ENCODE results near the gene TDP1. TPM values are rescaled to one million over a fixed set of nuclear protein-coding genes. Genes with fewer than 3 reads are reported as not detected.

Gene TDP1
- total RNA-seq, 4 donors from 2014 or later = 2.9 to 8.0 (median 7.3) TPM

- H3K27me3 ChIP-seq = no peaks in the 10 kb centered on the region
- H3K27ac ChIP-seq = no peak overlapping the region
- H3K4me3 ChIP-seq (replicated peaks in 1 of 3) = no peak overlapping the region
- intact Hi-C loops (cut with DNase I) = no loop called here
- no peaks in the 10 kb centered on the region for H3K36me3 ChIP-seq
- TF ChIP-seq CTCF (IDR thresholded peaks at IDR 0.05) = no peak
- no peak for TF ChIP-seq POLR2A (IDR thresholded peaks at IDR 0.05)
- no peaks in the 10 kb centered on the region for H3K9me3 ChIP-seq
- DNase-seq = no peak
- no peaks in the 10 kb centered on the region for H3K4me1 ChIP-seq
- WGBS, 2 donors = 71 to 74% methylated on average over 1 of the region's 1 CpG
Measured at GRCh38 chr14:90054803-90055202, 99.1 kb downstream of the TDP1 start.

- no peak for TF ChIP-seq CTCF (IDR thresholded peaks at IDR 0.05)
- no peak for TF ChIP-seq POLR2A (IDR thresholded peaks at IDR 0.05)
- Histone ChIP-seq H3K4me3 (replicated peaks in 1 of 3) (no peak overlapping the region), H3K9me3 (no peaks in the 10 kb centered on the region), H3K4me1 (peaks cover 0 to 15% of the 10 kb centered on the region in 2 donors), H3K27ac (no peak overlapping the region), H3K36me3 (no peaks in the 10 kb centered on the region), H3K27me3 (no peaks in the 10 kb centered on the region)
- intact Hi-C loops (cut with DNase I) = no loop called here
- 63 to 70% methylated on average over 8 of the region's 8 CpGs for WGBS, 2 donors
- DNase-seq = no peak
Measured at GRCh38 chr14:90056826-90057225, 101.1 kb downstream of the TDP1 start.

- no peaks in the 10 kb centered on the region for H3K36me3 ChIP-seq
- no peak overlapping the region for H3K27ac ChIP-seq
- H3K4me3 ChIP-seq (replicated peaks in 1 of 3) = no peak overlapping the region
- no peaks in the 10 kb centered on the region for H3K9me3 ChIP-seq
- intact Hi-C loops (cut with DNase I) = no loop called here
- no peak for DNase-seq
- TF ChIP-seq POLR2A (IDR thresholded peaks at IDR 0.05) (no peak), CTCF (IDR thresholded peaks at IDR 0.05) (no peak)
- WGBS, 2 donors = 92 to 93% methylated on average over 7 of the region's 7 CpGs
- peaks cover 7 to 29% of the 10 kb centered on the region in 2 donors for H3K4me1 ChIP-seq
- no peaks in the 10 kb centered on the region for H3K27me3 ChIP-seq
Measured at GRCh38 chr14:90058876-90059458, 103.2 kb downstream of the TDP1 start.

- Histone ChIP-seq H3K4me3 (replicated peaks in 1 of 3) (peak overlapping the region; percentile 13 to 41 (median 39)), H3K4me1 (peaks cover 7 to 29% of the 10 kb centered on the region in 2 donors), H3K9me3 (no peaks in the 10 kb centered on the region), H3K36me3 (no peaks in the 10 kb centered on the region), H3K27me3 (no peaks in the 10 kb centered on the region), H3K27ac (peak overlapping the region in 2 of 3 donors; percentile 13 to 26)
- DNase-seq = peak; percentile 76 to 79
- 1 to 6% methylated on average over 19 to 30 of the region's 80 CpGs for WGBS, 2 donors
- intact Hi-C loops (cut with DNase I) = loop anchor here (10.0 kb wide), 1 partner anchor 86 kb away; no protein-coding TSS in a partner anchor
- TF ChIP-seq POLR2A (IDR thresholded peaks at IDR 0.05) (peak in 1 of 2 donors; percentile 85), CTCF (IDR thresholded peaks at IDR 0.05) (peak in 5 of 6 experiments; percentile 28 to 69 (median 57))
Measured at GRCh38 chr14:90060312-90060964, 104.7 kb downstream of the TDP1 start.
